ENCODE results near the gene COX10. TPM values are rescaled to one million over a fixed set of nuclear protein-coding genes. Genes with fewer than 3 reads are reported as not detected.

The COX10 gene
- total RNA-seq, 1 experiment from 2014 or later = 13.4 TPM

GRCh38 chr17:14123619-14124278 is 54.4 kb downstream of the COX10 start:
- POLR2A ChIA-PET = no interaction called here
- ATAC-seq (no peak), DNase-seq (ENCODE audit: low read depth, low spot score) (no peak)
- intact Hi-C loops (cut with micrococcal nuclease; ENCODE audit: unreplicated experiment) = no loop called here
- no peak overlapping the region for H3K4me3 ChIP-seq (ENCODE audit: low read depth in 2 of 2, low read length in 2 of 2)
- in situ Hi-C loops (cut with HindIII; ENCODE audit: low pct_unique_long_range_greater_than_20kb, low sequenced_read_pairs) = no loop called here
- H3K27ac ChIP-seq (ENCODE audit: low read length) = no peak overlapping the region
- no TSS peak for BruUV-seq (replicated peaks)
- no peaks in the 10 kb centered on the region for H3K27me3 ChIP-seq (ENCODE audit: control insufficient read depth, insufficient read depth, low read length)
- CTCF ChIA-PET = no interaction called here
- no peak for TF ChIP-seq POLR2AphosphoS5 (IDR thresholded peaks at IDR 0.05; ENCODE audit: low read depth, low read length)
- no peak for TF ChIP-seq REST (IDR thresholded peaks at IDR 0.05; ENCODE audit: insufficient read depth in 1 of 2, low read depth in 2 of 2, low read length in 1 of 2)
- TF ChIP-seq SIN3A (IDR thresholded peaks at IDR 0.05; ENCODE audit: borderline replicate concordance, insufficient read depth, low read depth, low read length) = no peak
- no peaks in the 10 kb centered on the region for H3K9me3 ChIP-seq (ENCODE audit: control insufficient read depth, insufficient read depth, low read depth, low read length)
- H3K36me3 ChIP-seq (ENCODE audit: control insufficient read depth, insufficient read depth, low read length) = no peaks in the 10 kb centered on the region
- no peaks in the 10 kb centered on the region for H3K4me1 ChIP-seq (ENCODE audit: control insufficient read depth, insufficient read depth, low read length)

- DNase-seq (ENCODE audit: low read depth, low spot score) (no peak), ATAC-seq (no peak)
- ChIA-PET POLR2A (no interaction called here), CTCF (no interaction called here)
- intact Hi-C loops (cut with micrococcal nuclease; ENCODE audit: unreplicated experiment) = no loop called here
- no peak for TF ChIP-seq TCF7L2 (IDR thresholded peaks at IDR 0.05; ENCODE audit: low read depth, low read length)
- TF ChIP-seq SIN3A (IDR thresholded peaks at IDR 0.05; ENCODE audit: borderline replicate concordance, insufficient read depth, low read depth, low read length) = no peak
- TF ChIP-seq POLR2AphosphoS5 (IDR thresholded peaks at IDR 0.05; ENCODE audit: low read depth, low read length) = no peak
- no peak overlapping the region for H3K4me3 ChIP-seq (ENCODE audit: low read depth in 2 of 2, low read length in 2 of 2)
- H3K27ac ChIP-seq (ENCODE audit: low read length) = no peak overlapping the region
- no peaks in the 10 kb centered on the region for H3K36me3 ChIP-seq (ENCODE audit: control insufficient read depth, insufficient read depth, low read length)
- no peaks in the 10 kb centered on the region for H3K9me3 ChIP-seq (ENCODE audit: control insufficient read depth, insufficient read depth, low read depth, low read length)
- BruUV-seq (replicated peaks) = no TSS peak
- in situ Hi-C loops (cut with HindIII; ENCODE audit: low pct_unique_long_range_greater_than_20kb, low sequenced_read_pairs) = no loop called here
- no peaks in the 10 kb centered on the region for H3K4me1 ChIP-seq (ENCODE audit: control insufficient read depth, insufficient read depth, low read length)
- no peaks in the 10 kb centered on the region for H3K27me3 ChIP-seq (ENCODE audit: control insufficient read depth, insufficient read depth, low read length)
Observed at GRCh38 chr17:14124854-14125253, 55.5 kb downstream of the COX10 start.

GRCh38 chr17:14125518-14126137 is 56.3 kb downstream of the COX10 start:
- TF ChIP-seq, protein P1, sequence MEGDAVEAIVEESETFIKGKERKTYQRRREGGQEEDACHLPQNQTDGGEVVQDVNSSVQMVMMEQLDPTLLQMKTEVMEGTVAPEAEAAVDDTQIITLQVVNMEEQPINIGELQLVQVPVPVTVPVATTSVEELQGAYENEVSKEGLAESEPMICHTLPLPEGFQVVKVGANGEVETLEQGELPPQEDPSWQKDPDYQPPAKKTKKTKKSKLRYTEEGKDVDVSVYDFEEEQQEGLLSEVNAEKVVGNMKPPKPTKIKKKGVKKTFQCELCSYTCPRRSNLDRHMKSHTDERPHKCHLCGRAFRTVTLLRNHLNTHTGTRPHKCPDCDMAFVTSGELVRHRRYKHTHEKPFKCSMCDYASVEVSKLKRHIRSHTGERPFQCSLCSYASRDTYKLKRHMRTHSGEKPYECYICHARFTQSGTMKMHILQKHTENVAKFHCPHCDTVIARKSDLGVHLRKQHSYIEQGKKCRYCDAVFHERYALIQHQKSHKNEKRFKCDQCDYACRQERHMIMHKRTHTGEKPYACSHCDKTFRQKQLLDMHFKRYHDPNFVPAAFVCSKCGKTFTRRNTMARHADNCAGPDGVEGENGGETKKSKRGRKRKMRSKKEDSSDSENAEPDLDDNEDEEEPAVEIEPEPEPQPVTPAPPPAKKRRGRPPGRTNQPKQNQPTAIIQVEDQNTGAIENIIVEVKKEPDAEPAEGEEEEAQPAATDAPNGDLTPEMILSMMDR (IDR thresholded peaks at IDR 0.05) = no peak
- no peak for TF ChIP-seq REST (IDR thresholded peaks at IDR 0.05; ENCODE audit: insufficient read depth in 1 of 2, low read depth in 2 of 2, low read length in 1 of 2)
- no peak for TF ChIP-seq POLR2AphosphoS5 (IDR thresholded peaks at IDR 0.05; ENCODE audit: low read depth, low read length)
- no peak for TF ChIP-seq TCF7L2 (IDR thresholded peaks at IDR 0.05; ENCODE audit: low read depth, low read length)
- TF ChIP-seq SIN3A (IDR thresholded peaks at IDR 0.05; ENCODE audit: borderline replicate concordance, insufficient read depth, low read depth, low read length) = no peak
- Histone ChIP-seq H3K27ac (ENCODE audit: low read length) (no peak overlapping the region), H3K4me1 (ENCODE audit: control insufficient read depth, insufficient read depth, low read length) (no peaks in the 10 kb centered on the region), H3K9me3 (ENCODE audit: control insufficient read depth, insufficient read depth, low read depth, low read length) (no peaks in the 10 kb centered on the region), H3K27me3 (ENCODE audit: control insufficient read depth, insufficient read depth, low read length) (no peaks in the 10 kb centered on the region), H3K4me3 (ENCODE audit: low read depth in 2 of 2, low read length in 2 of 2) (no peak overlapping the region), H3K36me3 (ENCODE audit: control insufficient read depth, insufficient read depth, low read length) (no peaks in the 10 kb centered on the region)
- BruUV-seq (replicated peaks) = no TSS peak
- ChIA-PET CTCF (no interaction called here), POLR2A (interaction anchor here (0.7 kb wide), 1 partner anchor 56 kb away, joined by 3 read pairs; the partner anchor contains the start of gene COX10)
- in situ Hi-C loops (cut with HindIII; ENCODE audit: low pct_unique_long_range_greater_than_20kb, low sequenced_read_pairs) = no loop called here
- no peak for ATAC-seq
- no peak for DNase-seq (ENCODE audit: low read depth, low spot score)
- intact Hi-C loops (cut with micrococcal nuclease; ENCODE audit: unreplicated experiment) = no loop called here
